NCI-H128 (cell line): Measurements from ENCODE around the gene TFEB.

Source experiments
- DNase-seq: peaks from one replicate; lab custom pipeline; 2025; ENCODE audit not compliant: unreplicated experiment; lab: John Stamatoyannopoulos, UW

TFEB gene

GRCh38 chr6:41739041-41739440, 3.6 kb upstream of the TFEB start:
- no peak for DNase-seq

GRCh38 chr6:41737591-41738130, 2.3 kb upstream of the TFEB start:
- DNase-seq: no peak

GRCh38 chr6:41736800-41737555, 1.6 kb upstream of the TFEB start:
- no peak for DNase-seq

GRCh38 chr6:41736186-41736733, 852 bp upstream of the TFEB start:
- DNase-seq: no peak

GRCh38 chr6:41734666-41735426, 562 bp downstream of the TFEB start:
- DNase-seq: peak; percentile 3

- peak; percentile 58 for DNase-seq
Measured at GRCh38 chr6:41733707-41734665, 1.4 kb downstream of the TFEB start.

GRCh38 chr6:41733360-41733706, 2.1 kb downstream of the TFEB start:
- no peak for DNase-seq

- DNase-seq: no peak
Measured at GRCh38 chr6:41732591-41733359, 2.6 kb downstream of the TFEB start.

- no peak for DNase-seq
Measured at GRCh38 chr6:41732149-41732548, 3.3 kb downstream of the TFEB start.

GRCh38 chr6:41731561-41732086, 3.8 kb downstream of the TFEB start:
- no peak for DNase-seq

- no peak for DNase-seq
Measured at GRCh38 chr6:41730531-41731436, 4.6 kb downstream of the TFEB start.

- DNase-seq: no peak
Measured at GRCh38 chr6:41729624-41730023, 5.8 kb downstream of the TFEB start.

- DNase-seq: no peak
Measured at GRCh38 chr6:41728954-41729353, 6.5 kb downstream of the TFEB start.

GRCh38 chr6:41728073-41728936, 7.1 kb downstream of the TFEB start:
- peak; percentile 11 for DNase-seq

- DNase-seq: no peak
Measured at GRCh38 chr6:41727705-41728072, 7.7 kb downstream of the TFEB start.

- DNase-seq: no peak
Measured at GRCh38 chr6:41726876-41727275, 8.5 kb downstream of the TFEB start.

- no peak for DNase-seq
Measured at GRCh38 chr6:41724586-41725501, 10.6 kb downstream of the TFEB start.
